Activated CD8-positive, alpha-beta memory T cell treated with anti-CD3 and anti-CD28 coated beads, Interleukin-2, amount 50 U/mL, for 1 hour (primary cell): ENCODE results near the gene ST6GALNAC4.

Source experiments
- DNase-seq: peaks from one replicate; pipeline ENCODE4 v3.0.0-alpha.2; 2020; ENCODE audit errors: extremely low read depth

ST6GALNAC4 gene

GRCh38 chr9:127929625-127929979 is 12.8 kb upstream of the ST6GALNAC4 start:
- DNase-seq, result no peak

GRCh38 chr9:127928676-127929624 is 12.1 kb upstream of the ST6GALNAC4 start:
- no peak for DNase-seq

GRCh38 chr9:127927988-127928675 is 11.3 kb upstream of the ST6GALNAC4 start:
- no peak for DNase-seq

- no peak for DNase-seq
These were observed 10.6 kb upstream of the ST6GALNAC4 start for GRCh38 chr9:127927201-127927987.

GRCh38 chr9:127926906-127927200 is 10.0 kb upstream of the ST6GALNAC4 start:
- DNase-seq, result no peak

- no peak for DNase-seq
These were observed 9.4 kb upstream of the ST6GALNAC4 start for GRCh38 chr9:127925959-127926905.

- no peak for DNase-seq
These were observed 8.0 kb upstream of the ST6GALNAC4 start for GRCh38 chr9:127924736-127925444.

- DNase-seq, result no peak
These were observed 6.9 kb upstream of the ST6GALNAC4 start for GRCh38 chr9:127923771-127924170.

GRCh38 chr9:127923046-127923445 is 6.2 kb upstream of the ST6GALNAC4 start:
- no peak for DNase-seq

GRCh38 chr9:127921557-127922120 is 4.8 kb upstream of the ST6GALNAC4 start:
- no peak for DNase-seq

- no peak for DNase-seq
These were observed 4.0 kb upstream of the ST6GALNAC4 start for GRCh38 chr9:127920794-127921193.

GRCh38 chr9:127919253-127919815 is 2.5 kb upstream of the ST6GALNAC4 start:
- no peak for DNase-seq

GRCh38 chr9:127918183-127919107 is 1.6 kb upstream of the ST6GALNAC4 start:
- DNase-seq, result no peak

- no peak for DNase-seq
These were observed 762 bp upstream of the ST6GALNAC4 start for GRCh38 chr9:127917603-127918002.

- DNase-seq, result no peak
These were observed 781 bp downstream of the ST6GALNAC4 start for GRCh38 chr9:127915801-127916719.

GRCh38 chr9:127915325-127915752 is 1.5 kb downstream of the ST6GALNAC4 start:
- no peak for DNase-seq

GRCh38 chr9:127913682-127914081 is 3.2 kb downstream of the ST6GALNAC4 start:
- DNase-seq, result no peak

- DNase-seq, result no peak
These were observed 4.0 kb downstream of the ST6GALNAC4 start for GRCh38 chr9:127912882-127913281.
